ENCODE data around the gene ITPR2. TPM values are rescaled to one million over a fixed set of nuclear protein-coding genes. Genes with fewer than 3 reads are reported as not detected.
"Not testable (repeated sequence)": the region's sequence is repeated elsewhere in the genome, so short reads cannot be mapped to it uniquely, and the experiment has no call there.

ITPR2 gene
- total RNA-seq, 3 donors from 2014 or later (not counting 1 experiment from before 2014, with no cell fraction given): 59.1 to 70.7 (median 68.2) TPM

DNA sequence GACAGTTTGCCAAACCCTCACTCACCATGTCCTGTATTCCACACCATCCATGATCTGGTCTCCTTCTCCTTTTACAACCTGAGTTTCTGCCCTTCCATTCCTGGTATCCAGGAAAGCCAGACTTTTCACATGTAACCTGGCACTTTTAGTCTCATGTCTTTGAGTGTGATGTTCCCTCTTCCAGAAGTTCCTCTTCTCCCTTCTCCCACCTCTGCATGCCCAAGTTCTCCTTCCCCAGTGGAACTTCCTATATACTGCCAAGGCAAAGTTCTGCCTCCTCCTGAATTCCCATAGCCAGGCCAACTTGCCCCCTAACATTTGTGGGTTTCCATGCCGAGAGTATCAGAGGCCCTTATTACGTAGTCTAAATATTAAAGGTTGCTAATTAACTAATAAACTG, 3.2 kb upstream of the ITPR2 start:
- Histone ChIP-seq H3K4me3 (ENCODE audit: low read length) (no peak overlapping the region), H3K27me3 (ENCODE audit: control insufficient read depth, insufficient read depth, low read length) (no peaks in the 10 kb centered on the region), H3K9me3 (ENCODE audit: control insufficient read depth, insufficient read depth, low read length) (no peaks in the 10 kb centered on the region), H3K4me1 (ENCODE audit: control insufficient read depth, insufficient read depth, low read length) (peaks cover 13% of the 10 kb centered on the region), H3K27ac (ENCODE audit: low read length) (no peak overlapping the region), H3K36me3 (ENCODE audit: control insufficient read depth, insufficient read depth, low read length) (no peaks in the 10 kb centered on the region)
- TF ChIP-seq CTCF (IDR thresholded peaks at IDR 0.05): no peak
- DNase-seq: no peak
- Mint-ChIP-seq H3K36me3 (no peaks in the 10 kb centered on the region), H3K27me3 (ENCODE audit: low read depth in 2 of 2) (no peaks in the 10 kb centered on the region), H3K27ac (no peak overlapping the region), H3K9me3 (no peaks in the 10 kb centered on the region), H3K4me3 (no peak overlapping the region), H3K4me1 (peaks cover 19 to 20% of the 10 kb centered on the region in 2 donors)
- intact Hi-C loops (cut with micrococcal nuclease): loop anchor here (10.0 kb wide), 1 partner anchor 49 kb away; no protein-coding TSS in a partner anchor
- 100% methylated on average over 2 of the region's 2 CpGs for WGBS (ENCODE audit: insufficient coverage)
- ATAC-seq: no peak

- WGBS (ENCODE audit: insufficient coverage): 96% methylated on average over 6 of the region's 7 CpGs
- Mint-ChIP-seq H3K4me1 (peaks cover 34 to 36% of the 10 kb centered on the region in 2 donors), H3K4me3 (peak overlapping the region; percentile 47), H3K27ac (peak overlapping the region; percentile 97 to 98)
- not testable (repeated sequence) for ATAC-seq; H3K27me3 Mint-ChIP-seq (ENCODE audit: low read depth in 2 of 2); H3K27ac ChIP-seq (ENCODE audit: low read length); H3K36me3 Mint-ChIP-seq; H3K9me3 Mint-ChIP-seq; H3K27me3 ChIP-seq (ENCODE audit: control insufficient read depth, insufficient read depth, low read length); H3K4me3 ChIP-seq (ENCODE audit: low read length); H3K9me3 ChIP-seq (ENCODE audit: control insufficient read depth, insufficient read depth, low read length); DNase-seq; H3K36me3 ChIP-seq (ENCODE audit: control insufficient read depth, insufficient read depth, low read length)
- intact Hi-C loops (cut with micrococcal nuclease): loop anchor here (10.0 kb wide), 1 partner anchor 50 kb away; no protein-coding TSS in a partner anchor
- peaks cover 17% of the 10 kb centered on the region for H3K4me1 ChIP-seq (ENCODE audit: control insufficient read depth, insufficient read depth, low read length)
Measured at GRCh38 chr12:26834503-26835060, 1.6 kb upstream of the ITPR2 start.

- intact Hi-C loops (cut with micrococcal nuclease): loop anchor here (2.0 to 10.0 kb wide), 2 partner anchors 51 to 181 kb away; partner anchors contain the start of gene TM7SF3
- H3K4me1 Mint-ChIP-seq: peaks cover 38 to 39% of the 10 kb centered on the region in 2 donors
- no peak for ATAC-seq
- H3K36me3 Mint-ChIP-seq: no peaks in the 10 kb centered on the region
- peak overlapping the region; percentile 97 for H3K4me3 Mint-ChIP-seq
- Histone ChIP-seq H3K27ac (ENCODE audit: low read length) (peak overlapping the region; percentile 13), H3K4me1 (ENCODE audit: control insufficient read depth, insufficient read depth, low read length) (peaks cover 17% of the 10 kb centered on the region), H3K27me3 (ENCODE audit: control insufficient read depth, insufficient read depth, low read length) (no peaks in the 10 kb centered on the region), H3K36me3 (ENCODE audit: control insufficient read depth, insufficient read depth, low read length) (no peaks in the 10 kb centered on the region), H3K9me3 (ENCODE audit: control insufficient read depth, insufficient read depth, low read length) (no peaks in the 10 kb centered on the region), H3K4me3 (ENCODE audit: low read length) (peak overlapping the region; percentile 56)
- WGBS (ENCODE audit: insufficient coverage): 15% methylated on average over 26 of the region's 27 CpGs
- no peaks in the 10 kb centered on the region for H3K9me3 Mint-ChIP-seq
- H3K27ac Mint-ChIP-seq: peak overlapping the region; percentile 97 to 98
- peak; percentile 20 to 63 for DNase-seq
- no peaks in the 10 kb centered on the region for H3K27me3 Mint-ChIP-seq (ENCODE audit: low read depth in 2 of 2)
- no peak for TF ChIP-seq CTCF (IDR thresholded peaks at IDR 0.05)
Measured at GRCh38 chr12:26833743-26834490, 923 bp upstream of the ITPR2 start.
